SIG-M5 treated with dmso at 0.1 percent for 504 hours (cell line): Measurements from ENCODE around the gene HEBP1.
A peak's percentile ranks its signal among the peaks of the same experiment; 100 is the strongest.
"Not testable (repeated sequence)": the region's sequence is repeated elsewhere in the genome, so short reads cannot be mapped to it uniquely, and the experiment has no call there.

ENCODE experiments used
- DNase-seq: peaks from one replicate; lab custom pipeline; 2025; ENCODE audit not compliant: unreplicated experiment; lab: John Stamatoyannopoulos, UW

The HEBP1 gene

GRCh38 chr12:12999959-13000615 lies at the start of gene HEBP1:
TSS of gene HEBP1 (minus strand) at chr12:13000265. CDS start at chr12:13000114, 151 bp downstream.
- DNase-seq = peak; percentile 75

GRCh38 chr12:13049816-13050215 lies 49.8 kb upstream of the HEBP1 start:
- DNase-seq = no peak

GRCh38 chr12:13046964-13047363 lies 46.9 kb upstream of the HEBP1 start:
- no peak for DNase-seq

- no peak for DNase-seq
These were observed 45.8 kb upstream of the HEBP1 start for GRCh38 chr12:13045816-13046215.

GRCh38 chr12:13044906-13045299 lies 44.8 kb upstream of the HEBP1 start:
- DNase-seq = no peak

- DNase-seq = peak; percentile 43
These were observed 44.2 kb upstream of the HEBP1 start, which contains the start of gene FAM234B for GRCh38 chr12:13044002-13044905. TSS of gene FAM234B (plus strand) at chr12:13044381. CDS start at chr12:13044404, 23 bp downstream.

GRCh38 chr12:13042666-13043230 lies 42.7 kb upstream of the HEBP1 start:
- no peak for DNase-seq

- DNase-seq = no peak
These were observed 41.2 kb upstream of the HEBP1 start for GRCh38 chr12:13041224-13041623.

GRCh38 chr12:13039328-13039956 lies 39.4 kb upstream of the HEBP1 start:
- DNase-seq = no peak

- DNase-seq = no peak
These were observed 38.6 kb upstream of the HEBP1 start for GRCh38 chr12:13038491-13039161.

GRCh38 chr12:13036881-13037280 lies 36.8 kb upstream of the HEBP1 start:
- no peak for DNase-seq

GRCh38 chr12:13035335-13035734 lies 35.3 kb upstream of the HEBP1 start:
- DNase-seq = not testable (repeated sequence)

- DNase-seq = no peak
These were observed 33.4 kb upstream of the HEBP1 start for GRCh38 chr12:13033476-13033875.

GRCh38 chr12:13032164-13032563 lies 32.1 kb upstream of the HEBP1 start:
- DNase-seq = no peak

GRCh38 chr12:13030541-13031291 lies 30.7 kb upstream of the HEBP1 start:
- no peak for DNase-seq

- DNase-seq = no peak
These were observed 28.9 kb upstream of the HEBP1 start for GRCh38 chr12:13028825-13029570.

GRCh38 chr12:13027508-13027907 lies 27.4 kb upstream of the HEBP1 start:
- no peak for DNase-seq

GRCh38 chr12:13027032-13027431 lies 27.0 kb upstream of the HEBP1 start:
- no peak for DNase-seq

- no peak for DNase-seq
These were observed 26.2 kb upstream of the HEBP1 start for GRCh38 chr12:13026286-13026685.
